ENCODE results near the gene BCL2L15. TPM values are rescaled to one million over a fixed set of nuclear protein-coding genes. Genes with fewer than 3 reads are reported as not detected.

BCL2L15 gene
- total RNA-seq = 0.27 to 1.1 TPM (median 0.55 TPM) in 3 replicates

- H3K27me3 Mint-ChIP-seq (ENCODE audit: low read depth) = no peaks in the 10 kb centered on the region
- no peaks in the 10 kb centered on the region for H3K4me1 Mint-ChIP-seq
- H3K9me3 Mint-ChIP-seq = no peaks in the 10 kb centered on the region
- TF ChIP-seq, protein P1, sequence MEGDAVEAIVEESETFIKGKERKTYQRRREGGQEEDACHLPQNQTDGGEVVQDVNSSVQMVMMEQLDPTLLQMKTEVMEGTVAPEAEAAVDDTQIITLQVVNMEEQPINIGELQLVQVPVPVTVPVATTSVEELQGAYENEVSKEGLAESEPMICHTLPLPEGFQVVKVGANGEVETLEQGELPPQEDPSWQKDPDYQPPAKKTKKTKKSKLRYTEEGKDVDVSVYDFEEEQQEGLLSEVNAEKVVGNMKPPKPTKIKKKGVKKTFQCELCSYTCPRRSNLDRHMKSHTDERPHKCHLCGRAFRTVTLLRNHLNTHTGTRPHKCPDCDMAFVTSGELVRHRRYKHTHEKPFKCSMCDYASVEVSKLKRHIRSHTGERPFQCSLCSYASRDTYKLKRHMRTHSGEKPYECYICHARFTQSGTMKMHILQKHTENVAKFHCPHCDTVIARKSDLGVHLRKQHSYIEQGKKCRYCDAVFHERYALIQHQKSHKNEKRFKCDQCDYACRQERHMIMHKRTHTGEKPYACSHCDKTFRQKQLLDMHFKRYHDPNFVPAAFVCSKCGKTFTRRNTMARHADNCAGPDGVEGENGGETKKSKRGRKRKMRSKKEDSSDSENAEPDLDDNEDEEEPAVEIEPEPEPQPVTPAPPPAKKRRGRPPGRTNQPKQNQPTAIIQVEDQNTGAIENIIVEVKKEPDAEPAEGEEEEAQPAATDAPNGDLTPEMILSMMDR (IDR thresholded peaks at IDR 0.05; ENCODE audit: unreplicated experiment) = no peak
- H3K4me3 Mint-ChIP-seq = no peak within 1 kb of the TSS
- no peak for DNase-seq (ENCODE audit: low spot score in 2 of 2, unreplicated experiment in 2 of 2)
- no peak within 1 kb of the TSS for H3K27ac Mint-ChIP-seq
- no peaks in the 10 kb centered on the region for H3K36me3 Mint-ChIP-seq
Observed at GRCh38 chr1:113887402-113888175, at the start of gene BCL2L15. TSS of gene BCL2L15 (minus strand) at chr1:113887581. CDS start at chr1:113887375, 206 bp downstream.

- H3K36me3 Mint-ChIP-seq = peaks cover 10% of the 10 kb centered on the region
- no peak overlapping the region for H3K27ac Mint-ChIP-seq
- no peaks in the 10 kb centered on the region for H3K27me3 Mint-ChIP-seq (ENCODE audit: low read depth)
- no peak overlapping the region for H3K4me3 Mint-ChIP-seq
- peaks cover 14% of the 10 kb centered on the region for H3K4me1 Mint-ChIP-seq
- TF ChIP-seq, protein P1 (IDR thresholded peaks at IDR 0.05; ENCODE audit: unreplicated experiment) = no peak
- no peaks in the 10 kb centered on the region for H3K9me3 Mint-ChIP-seq
- DNase-seq (ENCODE audit: low spot score in 2 of 2, unreplicated experiment in 2 of 2) = no peak
Observed at GRCh38 chr1:113937146-113937545, 49.8 kb upstream of the BCL2L15 start.

GRCh38 chr1:113935970-113936369, 48.6 kb upstream of the BCL2L15 start:
- no peak for DNase-seq (ENCODE audit: low spot score in 2 of 2, unreplicated experiment in 2 of 2)
- Mint-ChIP-seq H3K27me3 (ENCODE audit: low read depth) (no peaks in the 10 kb centered on the region), H3K4me3 (no peak overlapping the region), H3K27ac (no peak overlapping the region), H3K4me1 (peaks cover 25% of the 10 kb centered on the region), H3K9me3 (no peaks in the 10 kb centered on the region), H3K36me3 (peaks cover 7% of the 10 kb centered on the region)
- TF ChIP-seq, protein P1 (IDR thresholded peaks at IDR 0.05; ENCODE audit: unreplicated experiment) = no peak

DNA sequence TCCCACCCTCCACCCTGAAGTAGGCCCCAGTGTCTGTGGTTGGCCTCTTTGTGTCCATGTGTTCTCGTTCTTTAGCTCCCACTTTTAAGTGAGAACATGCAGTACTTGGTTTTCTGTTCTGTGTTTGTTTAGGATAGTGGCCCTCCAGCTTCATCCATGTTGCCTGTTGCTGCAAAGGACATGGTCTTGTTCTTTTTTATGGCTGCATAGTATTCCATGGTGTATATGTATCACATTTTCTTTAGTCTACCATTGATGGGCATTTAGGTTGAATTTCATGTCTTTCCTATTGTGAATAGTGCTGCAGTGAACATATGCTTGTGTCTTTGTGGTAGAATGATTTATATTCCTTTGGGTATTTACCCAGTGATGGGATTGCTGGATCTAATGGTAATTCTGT, 47.8 kb upstream of the BCL2L15 start:
- TF ChIP-seq, protein P1 (IDR thresholded peaks at IDR 0.05; ENCODE audit: unreplicated experiment) = no peak
- Mint-ChIP-seq H3K9me3 (no peaks in the 10 kb centered on the region), H3K27ac (no peak overlapping the region), H3K36me3 (peaks cover under 1% of the 10 kb centered on the region), H3K4me3 (no peak overlapping the region), H3K27me3 (ENCODE audit: low read depth) (no peaks in the 10 kb centered on the region), H3K4me1 (peaks cover 32% of the 10 kb centered on the region)
- DNase-seq (ENCODE audit: low spot score in 2 of 2, unreplicated experiment in 2 of 2) = no peak

- Mint-ChIP-seq H3K27ac (no peak overlapping the region), H3K27me3 (ENCODE audit: low read depth) (no peaks in the 10 kb centered on the region), H3K4me3 (no peak overlapping the region), H3K36me3 (no peaks in the 10 kb centered on the region), H3K4me1 (peaks cover 32% of the 10 kb centered on the region), H3K9me3 (no peaks in the 10 kb centered on the region)
- TF ChIP-seq, protein P1 (IDR thresholded peaks at IDR 0.05; ENCODE audit: unreplicated experiment) = no peak
- DNase-seq (ENCODE audit: low spot score in 2 of 2, unreplicated experiment in 2 of 2) = no peak
Observed at GRCh38 chr1:113934511-113935055, 47.2 kb upstream of the BCL2L15 start.
